Neural progenitor cell (in vitro differentiated cells): ENCODE measurements around the gene PRDM15. TPM values are rescaled to one million over a fixed set of nuclear protein-coding genes. Genes with fewer than 3 reads are reported as not detected.

ENCODE experiments used
- DNase-seq: peaks from one replicate; pipeline ENCODE4 v3.0.0-alpha.2; 2016; ENCODE audit warnings: low spot score
- H2AFZ ChIP-seq: fragments of 200-600 bp; sonication (generic); replicated peaks from 2 replicates; pipeline ENCODE4 v1.6.1; 2016; ENCODE audit warnings: antibody characterized with exemption
- H3F3A ChIP-seq: fragments of 200-600 bp; sonication (generic); 2 replicates; pipeline ENCODE4 v1.6.1; 2016; ENCODE audit warnings: antibody characterized with exemption, low read depth
- H3K27ac ChIP-seq: fragments of 200-600 bp; sonication (generic); 2 replicates; pipeline ENCODE4 v1.5.1; 2016; ENCODE audit warnings: mild to moderate bottlenecking
- H3K27me3 ChIP-seq: fragments of 200-600 bp; sonication (generic); 2 replicates; pipeline ENCODE4 v1.6.1; 2016; ENCODE audit warnings: mild to moderate bottlenecking, moderate library complexity
- H3K36me3 ChIP-seq: fragments of 200-600 bp; sonication (generic); 2 replicates; pipeline ENCODE4 v1.5.1; 2016
- H3K4me1 ChIP-seq: fragments of 200-600 bp; sonication (generic); 2 replicates; pipeline ENCODE4 v1.6.1; 2016; ENCODE audit warnings: mixed run types
- H3K4me2 ChIP-seq: fragments of 200-600 bp; sonication (generic); 2 replicates; pipeline ENCODE4 v1.6.1; 2016
- H3K4me3 ChIP-seq: fragments of 200-600 bp; sonication (generic); 2 replicates; pipeline ENCODE4 v1.5.1; 2016
- H3K79me2 ChIP-seq: fragments of 200-600 bp; sonication (generic); 2 replicates; pipeline ENCODE4 v1.6.1; 2016; ENCODE audit warnings: low read depth
- H3K9ac ChIP-seq: fragments of 200-600 bp; sonication (generic); 2 replicates; pipeline ENCODE4 v1.6.1; 2016
- H3K9me3 ChIP-seq: fragments of 200-600 bp; sonication (generic); 2 replicates; pipeline ENCODE4 v1.5.1; 2016; ENCODE audit warnings: low read depth
- H4K20me1 ChIP-seq: fragments of 200-600 bp; sonication (generic); 2 replicates; pipeline ENCODE4 v1.6.1; 2016; ENCODE audit warnings: low read depth
- H3K27ac Mint-ChIP-seq: 3 replicates; pipeline ENCODE4 v1.8.0; 2021; ENCODE audit warnings: mixed read lengths
- H3K27me3 Mint-ChIP-seq: 2 replicates; pipeline ENCODE4 v1.8.0; 2022; ENCODE audit warnings: low read depth, mild to moderate bottlenecking, inconsistent platforms, moderate library complexity, mixed read lengths; ENCODE audit not compliant: insufficient read depth
- H3K36me3 Mint-ChIP-seq: 3 replicates; pipeline ENCODE4 v1.8.0; 2021; ENCODE audit warnings: mixed read lengths
- H3K4me1 Mint-ChIP-seq: 3 replicates; pipeline ENCODE4 v1.8.0; 2021; ENCODE audit warnings: mixed read lengths
- H3K4me3 Mint-ChIP-seq: 3 replicates; pipeline ENCODE4 v1.8.0; 2021; ENCODE audit warnings: mild to moderate bottlenecking, moderate library complexity, mixed read lengths
- H3K9me3 Mint-ChIP-seq: 3 replicates; pipeline ENCODE4 v1.8.0; 2020; ENCODE audit warnings: mixed read lengths
- CTCF ChIP-seq: fragments of 200-600 bp; sonication (generic); IDR thresholded peaks from 2 replicates; pipeline ENCODE4 v1.5.1; 2017; ENCODE audit warnings: antibody characterized with exemption, mild to moderate bottlenecking
- EZH2 ChIP-seq: fragments of 200-600 bp; sonication (generic); IDR thresholded peaks from 2 replicates; pipeline ENCODE4 v1.6.1; 2017; ENCODE audit warnings: antibody characterized with exemption, mild to moderate bottlenecking, moderate library complexity
- EZH2phosphoT487 ChIP-seq: fragments of 200-600 bp; sonication (generic); IDR thresholded peaks from 2 replicates; pipeline ENCODE4 v1.6.1; 2017; ENCODE audit warnings: antibody characterized with exemption
- total RNA-seq: library from RNA; depleted of rRNA; stranded (reverse); fragments of >200 nt; gene quantifications from 2 replicates; pipeline ENCODE4 v1.2.3, GENCODE V29; 2015; ENCODE audit warnings: low replicate concordance

Gene PRDM15
- total RNA-seq, 1 donor from 2014 or later: 9.0 TPM

DNA sequence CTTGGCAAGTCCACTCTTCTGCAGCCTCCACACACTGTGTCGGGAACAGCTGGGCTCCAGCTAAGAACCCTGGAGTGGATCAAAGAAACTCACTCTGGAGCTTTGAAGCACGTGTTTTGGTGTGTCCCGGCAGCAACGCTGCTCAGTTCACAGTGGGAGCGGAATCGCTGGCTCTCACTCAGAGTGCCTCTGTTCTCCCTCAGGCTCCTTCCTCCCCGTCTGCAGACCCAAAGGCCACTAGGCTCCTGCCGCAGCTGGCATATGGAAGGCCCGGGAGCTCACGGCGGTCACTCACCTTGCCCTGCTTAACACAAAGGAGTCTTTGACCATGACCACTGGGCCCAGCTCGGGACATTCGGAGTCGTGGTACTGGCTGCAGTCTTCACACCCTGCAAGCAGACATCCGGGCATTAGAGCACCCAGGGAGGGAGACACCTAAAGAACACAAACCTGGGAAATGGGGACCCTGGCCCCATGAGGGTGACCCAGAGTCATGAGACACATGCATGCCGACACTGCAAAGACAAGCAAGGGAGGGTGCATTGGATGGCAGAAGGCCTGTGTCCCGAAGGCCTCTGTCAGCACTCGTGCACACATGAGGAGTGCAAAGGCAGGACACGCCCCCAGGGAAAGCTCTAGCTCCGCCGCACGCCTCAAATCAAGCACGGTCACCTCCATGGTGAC lies 19.7 kb downstream of the PRDM15 start:
- H3K79me2 ChIP-seq: no peaks in the 10 kb centered on the region
- H2AFZ ChIP-seq: no peak overlapping the region
- H3K4me3 ChIP-seq: no peak overlapping the region
- H3K27ac ChIP-seq: no peak overlapping the region
- DNase-seq: no peak
- TF ChIP-seq EZH2 (no peak), CTCF (no peak), EZH2phosphoT487 (no peak)
- no peak overlapping the region for H3K4me2 ChIP-seq
- H3K36me3 ChIP-seq: no peaks in the 10 kb centered on the region
- no peaks in the 10 kb centered on the region for H3F3A ChIP-seq
- H3K4me1 Mint-ChIP-seq: peaks cover 9% of the 10 kb centered on the region
- H3K4me3 Mint-ChIP-seq: no peak overlapping the region
- H4K20me1 ChIP-seq: no peaks in the 10 kb centered on the region
- peaks cover 11% of the 10 kb centered on the region for H3K36me3 Mint-ChIP-seq
- no peak overlapping the region for H3K9ac ChIP-seq
- H3K27me3 ChIP-seq: no peaks in the 10 kb centered on the region
- H3K9me3 ChIP-seq: no peaks in the 10 kb centered on the region
- H3K27ac Mint-ChIP-seq: no peak overlapping the region
- H3K9me3 Mint-ChIP-seq: no peaks in the 10 kb centered on the region
- H3K27me3 Mint-ChIP-seq: peaks cover 5% of the 10 kb centered on the region
- no peaks in the 10 kb centered on the region for H3K4me1 ChIP-seq

GRCh38 chr21:41858466-41859296 lies 20.5 kb downstream of the PRDM15 start:
- no peak overlapping the region for H3K4me3 Mint-ChIP-seq

GRCh38 chr21:41857771-41858300 lies 21.3 kb downstream of the PRDM15 start:
- H3K4me3 ChIP-seq: no peak overlapping the region
- H4K20me1 ChIP-seq: no peaks in the 10 kb centered on the region
- Mint-ChIP-seq H3K36me3 (peaks cover 16% of the 10 kb centered on the region), H3K27ac (no peak overlapping the region), H3K27me3 (peaks cover 5% of the 10 kb centered on the region), H3K9me3 (no peaks in the 10 kb centered on the region), H3K4me3 (no peak overlapping the region), H3K4me1 (peaks cover 9% of the 10 kb centered on the region)
- no peak overlapping the region for H2AFZ ChIP-seq
- no peak overlapping the region for H3K9ac ChIP-seq
- no peaks in the 10 kb centered on the region for H3K36me3 ChIP-seq
- H3K79me2 ChIP-seq: no peaks in the 10 kb centered on the region
- DNase-seq: no peak
- H3K4me1 ChIP-seq: no peaks in the 10 kb centered on the region
- H3K9me3 ChIP-seq: no peaks in the 10 kb centered on the region
- no peak overlapping the region for H3K27ac ChIP-seq
- no peaks in the 10 kb centered on the region for H3K27me3 ChIP-seq
- no peaks in the 10 kb centered on the region for H3F3A ChIP-seq
- TF ChIP-seq CTCF (no peak), EZH2phosphoT487 (no peak), EZH2 (no peak)
- H3K4me2 ChIP-seq: no peak overlapping the region

More at GRCh38 chr21:41858466-41859296, 20.5 kb downstream of the PRDM15 start:
- H3F3A ChIP-seq: no peaks in the 10 kb centered on the region
- H3K27ac ChIP-seq: no peak overlapping the region
- H3K4me1 Mint-ChIP-seq: peaks cover 9% of the 10 kb centered on the region
- H3K36me3 ChIP-seq: no peaks in the 10 kb centered on the region
- H3K27ac Mint-ChIP-seq: no peak overlapping the region
- no peak overlapping the region for H3K4me3 ChIP-seq
- H3K4me2 ChIP-seq: no peak overlapping the region
- no peak overlapping the region for H3K9ac ChIP-seq
- no peaks in the 10 kb centered on the region for H3K9me3 ChIP-seq
- no peak for TF ChIP-seq EZH2phosphoT487
- TF ChIP-seq EZH2: no peak
- no peak for TF ChIP-seq CTCF
- H3K27me3 Mint-ChIP-seq: peaks cover 5% of the 10 kb centered on the region
- H3K79me2 ChIP-seq: no peaks in the 10 kb centered on the region
- H3K4me1 ChIP-seq: no peaks in the 10 kb centered on the region
- H3K27me3 ChIP-seq: no peaks in the 10 kb centered on the region
- no peaks in the 10 kb centered on the region for H4K20me1 ChIP-seq
- no peaks in the 10 kb centered on the region for H3K9me3 Mint-ChIP-seq
- H3K36me3 Mint-ChIP-seq: peaks cover 16% of the 10 kb centered on the region
- DNase-seq: no peak
- H2AFZ ChIP-seq: no peak overlapping the region
